Mesenchymal stem cell (in vitro differentiated cells and primary cell): Measurements from ENCODE around the gene SRMS.

ENCODE experiments used
- DNase-seq: peaks from one replicate; pipeline ENCODE4 v3.0.0-alpha.2; 2013
- H2AFZ ChIP-seq: one replicate; pipeline ENCODE4 v1.6.1; 2013; ENCODE audit warnings: low read depth, mild to moderate bottlenecking, control low read depth, inconsistent platforms, low read length, moderate library complexity
- H2AK5ac ChIP-seq: 2 replicates; pipeline ENCODE4 v1.6.1; 2013; ENCODE audit warnings: low read length, moderate library complexity, mild to moderate bottlenecking, inconsistent platforms; ENCODE audit not compliant: severe bottlenecking
- H2BK120ac ChIP-seq: one replicate; pipeline ENCODE4 v1.6.1; 2013; ENCODE audit warnings: low read depth, mild to moderate bottlenecking, inconsistent platforms, low read length, moderate library complexity
- H2BK12ac ChIP-seq, 2 experiments: one replicate each; pipeline ENCODE4 v1.6.1; 2013; ENCODE audit warnings: inconsistent platforms in 2 of 2, low read length in 2 of 2, mild to moderate bottlenecking in 2 of 2, moderate library complexity in 2 of 2, control low read depth in 1 of 2
- H2BK15ac ChIP-seq: one replicate; pipeline ENCODE4 v1.6.1; 2013; ENCODE audit warnings: mild to moderate bottlenecking, low read depth, inconsistent platforms; ENCODE audit not compliant: poor library complexity, severe bottlenecking
- H2BK5ac ChIP-seq: 2 replicates; pipeline ENCODE4 v1.6.1; 2013; ENCODE audit warnings: low read depth, mild to moderate bottlenecking, low read length, control low read depth, inconsistent platforms; ENCODE audit not compliant: poor library complexity, severe bottlenecking
- H3K14ac ChIP-seq, 2 experiments: one replicate each; pipeline ENCODE4 v1.6.1; 2013; ENCODE audit warnings: inconsistent platforms in 2 of 2, low read length in 2 of 2, control low read depth in 1 of 2, mild to moderate bottlenecking in 1 of 2, moderate library complexity in 1 of 2
- H3K18ac ChIP-seq, 2 experiments: one replicate each; pipeline ENCODE4 v1.6.1; 2013; ENCODE audit warnings: inconsistent platforms in 2 of 2, low read length in 2 of 2, control low read depth in 1 of 2, low read depth in 1 of 2, mild to moderate bottlenecking in 1 of 2
- H3K23ac ChIP-seq, 2 experiments: one replicate each; pipeline ENCODE4 v1.6.1; 2013; ENCODE audit warnings: inconsistent platforms in 2 of 2, low read length in 2 of 2, mild to moderate bottlenecking in 2 of 2, moderate library complexity in 2 of 2, control low read depth in 1 of 2
- H3K27ac ChIP-seq: 2 replicates; pipeline ENCODE4 v1.5.1; 2013; ENCODE audit warnings: mild to moderate bottlenecking, moderate library complexity, low read length, control low read depth, inconsistent platforms; ENCODE audit not compliant: poor library complexity, severe bottlenecking
- H3K27me3 ChIP-seq, 2 experiments: 2 replicates each; pipeline versions ENCODE4 v1.6.1 to v1.7.0; 2013; ENCODE audit warnings: low read length in 2 of 2, mild to moderate bottlenecking in 2 of 2, moderate library complexity in 2 of 2, control low read depth in 1 of 2, inconsistent platforms in 1 of 2; ENCODE audit not compliant: control insufficient read depth in 1 of 2, insufficient read depth in 1 of 2
- H3K36me3 ChIP-seq, 2 experiments: 2 replicates each; pipeline versions ENCODE4 v1.6.1 to v1.7.0; 2013; ENCODE audit warnings: low read length in 2 of 2, control low read depth in 1 of 2, inconsistent platforms in 1 of 2, low read depth in 1 of 2, mild to moderate bottlenecking in 1 of 2; ENCODE audit not compliant: insufficient read depth in 2 of 2, control insufficient read depth in 1 of 2
- H3K4ac ChIP-seq, 2 experiments: one replicate each; pipeline ENCODE4 v1.6.1; 2013; ENCODE audit warnings: inconsistent platforms in 2 of 2, low read length in 2 of 2, mild to moderate bottlenecking in 2 of 2, moderate library complexity in 2 of 2, control low read depth in 1 of 2, low read depth in 1 of 2
- H3K4me1 ChIP-seq: 2 replicates; pipeline ENCODE4 v1.6.1; 2013; ENCODE audit warnings: low read depth, low read length, control low read depth; ENCODE audit not compliant: control insufficient read depth, insufficient read depth
- H3K4me2 ChIP-seq: 2 replicates; pipeline ENCODE4 v1.6.1; 2013; ENCODE audit warnings: low read length, mild to moderate bottlenecking, inconsistent platforms; ENCODE audit not compliant: poor library complexity, severe bottlenecking
- H3K4me3 ChIP-seq, 2 experiments: 2 replicates each; pipeline versions ENCODE4 v1.5.1 to v1.7.0; 2013; ENCODE audit warnings: low read length in 2 of 2, mild to moderate bottlenecking in 2 of 2, control low read depth in 1 of 2, low read depth in 1 of 2; ENCODE audit not compliant: insufficient read depth in 1 of 2
- H3K79me1 ChIP-seq: replicated peaks from 2 replicates; pipeline ENCODE4 v1.6.1; 2013; ENCODE audit warnings: mild to moderate bottlenecking, control low read depth, low read length, inconsistent platforms; ENCODE audit not compliant: poor library complexity, severe bottlenecking
- H3K9ac ChIP-seq: 2 replicates; pipeline ENCODE4 v1.7.0; 2013; ENCODE audit warnings: mild to moderate bottlenecking, low read length, moderate library complexity
- H3K9me3 ChIP-seq: 2 replicates; pipeline ENCODE4 v1.7.0; 2013; ENCODE audit warnings: mild to moderate bottlenecking, low read length; ENCODE audit not compliant: control insufficient read depth
- H4K8ac ChIP-seq: one replicate; pipeline ENCODE4 v1.6.1; 2013; ENCODE audit warnings: inconsistent platforms, mild to moderate bottlenecking, low read length, moderate library complexity
- H4K91ac ChIP-seq: one replicate; pipeline ENCODE4 v1.6.1; 2013; ENCODE audit warnings: mild to moderate bottlenecking, low read length, inconsistent platforms
- WGBS: methylation state at CpG from one replicate; pipeline ENCODE4 v1.1.7; 2013; ENCODE audit warnings: mixed read lengths; 5-methylcytosine and 5-hydroxymethylcytosine counted together

The SRMS gene

GRCh38 chr20:63502671-63503172 is 44.8 kb downstream of the SRMS start:
- peaks cover 12% of the 10 kb centered on the region for H3K9me3 ChIP-seq
- H3K27ac ChIP-seq, result no peak overlapping the region
- peaks cover 55 to 69% of the 10 kb centered on the region in 2 experiments for H3K27me3 ChIP-seq
- H3K79me1 ChIP-seq, result no peaks in the 10 kb centered on the region
- H3K18ac ChIP-seq, result no peak overlapping the region
- H3K4me2 ChIP-seq, result no peak overlapping the region
- H2BK5ac ChIP-seq, result no peak overlapping the region
- no peak overlapping the region for H2BK120ac ChIP-seq
- H3K9ac ChIP-seq, result no peak overlapping the region
- 68% methylated on average over 15 of the region's 15 CpGs for WGBS
- no peak overlapping the region for H2BK12ac ChIP-seq
- H3K4me1 ChIP-seq, result peaks cover 28% of the 10 kb centered on the region
- H3K36me3 ChIP-seq, result no peaks in the 10 kb centered on the region
- H3K14ac ChIP-seq, result no peak overlapping the region
- H3K23ac ChIP-seq, result no peak overlapping the region
- no peak overlapping the region for H4K8ac ChIP-seq
- no peak overlapping the region for H2AFZ ChIP-seq
- no peak overlapping the region for H3K4me3 ChIP-seq
- no peak for DNase-seq
- no peak overlapping the region for H2BK15ac ChIP-seq
- H3K4ac ChIP-seq, result no peak overlapping the region
- no peak overlapping the region for H2AK5ac ChIP-seq
- H4K91ac ChIP-seq, result no peak overlapping the region

- Histone ChIP-seq H3K9ac (no peak overlapping the region), H3K27me3 (peaks cover 58 to 74% of the 10 kb centered on the region in 2 experiments), H3K4me2 (no peak overlapping the region), H2BK12ac (no peak overlapping the region), H3K79me1 (no peaks in the 10 kb centered on the region), H2BK5ac (no peak overlapping the region), H3K9me3 (peaks cover 12% of the 10 kb centered on the region), H3K36me3 (no peaks in the 10 kb centered on the region), H3K27ac (no peak overlapping the region), H3K23ac (no peak overlapping the region), H3K14ac (no peak overlapping the region), H2AK5ac (no peak overlapping the region), H2BK120ac (no peak overlapping the region), H2BK15ac (no peak overlapping the region), H4K8ac (no peak overlapping the region), H3K4me3 (no peak overlapping the region), H3K18ac (no peak overlapping the region), H4K91ac (no peak overlapping the region), H3K4me1 (peaks cover 30% of the 10 kb centered on the region), H3K4ac (no peak overlapping the region), H2AFZ (no peak overlapping the region)
- whole genome bisulfite sequencing, result 32% methylated on average over 24 of the region's 26 CpGs
- no peak for DNase-seq
These were observed 45.5 kb downstream of the SRMS start for GRCh38 chr20:63501818-63502670.

GRCh38 chr20:63500902-63501817 is 46.4 kb downstream of the SRMS start:
- H3K9me3 ChIP-seq, result peaks cover 12% of the 10 kb centered on the region
- peaks cover 32% of the 10 kb centered on the region for H3K4me1 ChIP-seq
- H3K27me3 ChIP-seq, result peaks cover 55 to 76% of the 10 kb centered on the region in 2 experiments
- H2BK15ac ChIP-seq, result no peak overlapping the region
- no peak overlapping the region for H3K14ac ChIP-seq
- no peak overlapping the region for H3K4me3 ChIP-seq
- no peak overlapping the region for H2BK12ac ChIP-seq
- H3K36me3 ChIP-seq, result no peaks in the 10 kb centered on the region
- WGBS, result 71% methylated on average over 27 of the region's 27 CpGs
- H3K9ac ChIP-seq, result no peak overlapping the region
- H3K18ac ChIP-seq, result no peak overlapping the region
- no peak overlapping the region for H3K4me2 ChIP-seq
- H4K8ac ChIP-seq, result no peak overlapping the region
- no peak overlapping the region for H3K27ac ChIP-seq
- no peak for DNase-seq
- H2BK5ac ChIP-seq, result no peak overlapping the region
- no peak overlapping the region for H2AK5ac ChIP-seq
- H2AFZ ChIP-seq, result no peak overlapping the region
- no peak overlapping the region for H2BK120ac ChIP-seq
- H3K4ac ChIP-seq, result no peak overlapping the region
- H3K79me1 ChIP-seq, result no peaks in the 10 kb centered on the region
- no peak overlapping the region for H3K23ac ChIP-seq
- H4K91ac ChIP-seq, result no peak overlapping the region
